HG03135 (cell line): ENCODE measurements around the gene ACMSD.

Source experiments
- ATAC-seq: cut with Tn5 transposase; IDR thresholded peaks from one replicate; pipeline ENCODE4 v1.9.1; 2021; ENCODE audit warnings: mild to moderate bottlenecking, moderate library complexity; ENCODE audit not compliant: unreplicated experiment

The ACMSD gene

GRCh38 chr2:134944975-134945374 lies 106.6 kb downstream of the ACMSD start:
- ATAC-seq, result no peak

- no peak for ATAC-seq
Observed at GRCh38 chr2:134946073-134946472, 107.7 kb downstream of the ACMSD start.

- no peak for ATAC-seq
Observed at GRCh38 chr2:134949981-134950708, 111.7 kb downstream of the ACMSD start.

GRCh38 chr2:134950886-134951285 lies 112.5 kb downstream of the ACMSD start:
- ATAC-seq, result no peak
